Measurements from ENCODE around the gene SCD. TPM values are rescaled to one million over a fixed set of nuclear protein-coding genes. Genes with fewer than 3 reads are reported as not detected.

The SCD gene
- total and polyA plus RNA-seq, 5 donors: 12.2 to 116 (median 24.9) TPM

DNA sequence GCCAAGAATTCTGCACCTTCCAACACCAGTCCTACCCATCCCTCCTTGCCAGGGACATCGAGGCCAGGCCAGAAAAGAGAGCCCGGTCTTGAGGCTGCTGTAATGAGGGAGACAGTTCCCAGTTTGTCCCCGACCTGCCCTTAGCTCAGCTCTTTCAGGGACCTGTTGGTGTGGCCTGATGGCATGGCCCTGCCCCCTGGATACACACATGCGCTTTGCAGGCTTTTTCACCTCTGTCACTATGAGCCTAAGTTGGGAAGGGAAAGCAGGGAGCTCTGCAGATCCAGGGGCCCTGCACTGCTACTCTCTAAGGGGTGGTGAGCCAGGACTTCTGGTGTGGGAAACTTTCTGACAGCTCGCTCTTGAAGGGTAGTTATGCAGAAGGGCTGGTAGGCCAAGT lies 2.1 kb downstream of the SCD start:
- 76% methylated on average over 5 of the region's 5 CpGs for WGBS
- peak overlapping the region; percentile 7 for H3K4me3 ChIP-seq (ENCODE audit: low read length)
- peaks cover 9% of the 10 kb centered on the region for H3K4me1 ChIP-seq (ENCODE audit: control insufficient read depth, insufficient read depth, low read length)
- ATAC-seq (no peak), DNase-seq (no peak)
- H3K9me3 ChIP-seq (ENCODE audit: control insufficient read depth, low read length): no peaks in the 10 kb centered on the region
- intact Hi-C loops (cut with DNase I): loop anchor here in 2 of 4 donors (10.0 kb wide), 2 partner anchors 166 to 176 kb away; partner anchors contain the start of genes NDUFB8 (in 1 of the 2) and SEC31B (in 1 of the 2)
- no peak overlapping the region for H3K27ac ChIP-seq (ENCODE audit: low read length)
- no peaks in the 10 kb centered on the region for H3K27me3 ChIP-seq (ENCODE audit: control insufficient read depth, insufficient read depth)

DNA sequence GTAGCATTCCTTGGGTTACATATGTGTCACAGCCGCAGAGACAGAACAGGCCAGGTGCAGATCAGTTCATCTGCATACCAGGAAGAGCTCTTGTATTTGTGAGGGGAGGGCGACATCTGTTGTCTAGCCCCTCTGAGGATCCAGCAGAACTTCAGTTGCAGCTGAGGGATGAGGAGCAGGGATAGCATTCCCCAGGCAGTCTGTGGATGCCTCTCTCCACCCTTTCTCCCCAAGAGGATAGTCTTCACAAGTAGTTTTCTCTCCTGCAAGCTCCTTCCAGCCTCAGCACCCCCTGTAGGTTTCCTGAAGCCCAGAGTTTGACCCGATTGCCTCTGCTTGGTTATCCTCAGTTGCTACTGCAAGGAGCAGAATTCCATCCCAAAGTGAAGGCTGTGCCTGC lies 2.6 kb downstream of the SCD start:
- H3K4me3 ChIP-seq (ENCODE audit: low read length): no peak overlapping the region
- H3K27me3 ChIP-seq (ENCODE audit: control insufficient read depth, insufficient read depth): no peaks in the 10 kb centered on the region
- WGBS: 91% methylated on average over 3 of the region's 3 CpGs
- ATAC-seq: no peak
- peaks cover 9% of the 10 kb centered on the region for H3K4me1 ChIP-seq (ENCODE audit: control insufficient read depth, insufficient read depth, low read length)
- no peak for DNase-seq
- no peaks in the 10 kb centered on the region for H3K9me3 ChIP-seq (ENCODE audit: control insufficient read depth, low read length)
- intact Hi-C loops (cut with DNase I): loop anchor here in 2 of 4 donors (10.0 kb wide), 2 partner anchors 165 to 175 kb away; partner anchors contain the start of genes NDUFB8 (in 1 of the 2) and SEC31B (in 1 of the 2)
- H3K27ac ChIP-seq (ENCODE audit: low read length): no peak overlapping the region

DNA sequence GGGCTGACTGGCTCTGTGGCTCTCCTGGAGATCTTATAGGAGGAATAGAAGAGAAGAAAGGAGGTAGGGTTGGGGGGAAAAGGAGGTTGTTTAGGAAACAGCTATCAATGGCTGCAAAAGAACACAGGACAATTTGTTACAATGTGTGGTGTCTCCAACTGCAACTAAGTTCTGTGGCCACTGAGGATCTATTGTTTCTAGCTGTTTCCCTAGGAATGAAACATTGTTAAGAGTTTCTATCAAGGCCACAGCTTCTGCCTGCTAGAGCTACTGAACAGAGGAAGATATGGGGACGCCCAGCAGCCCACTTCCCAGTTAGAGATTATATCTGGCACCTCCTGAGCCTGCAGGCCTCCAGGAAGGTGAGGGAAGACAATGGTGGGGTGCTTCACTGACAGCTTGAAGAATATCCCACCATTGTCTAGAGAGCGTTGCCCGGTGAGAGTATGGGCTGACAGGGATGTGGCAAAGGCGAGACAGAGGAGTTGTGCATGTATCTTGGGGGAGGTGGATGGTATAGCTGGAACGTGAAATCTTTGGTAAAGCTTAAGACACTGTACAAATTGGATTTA lies 4.0 kb downstream of the SCD start:
- DNase-seq: no peak

DNA sequence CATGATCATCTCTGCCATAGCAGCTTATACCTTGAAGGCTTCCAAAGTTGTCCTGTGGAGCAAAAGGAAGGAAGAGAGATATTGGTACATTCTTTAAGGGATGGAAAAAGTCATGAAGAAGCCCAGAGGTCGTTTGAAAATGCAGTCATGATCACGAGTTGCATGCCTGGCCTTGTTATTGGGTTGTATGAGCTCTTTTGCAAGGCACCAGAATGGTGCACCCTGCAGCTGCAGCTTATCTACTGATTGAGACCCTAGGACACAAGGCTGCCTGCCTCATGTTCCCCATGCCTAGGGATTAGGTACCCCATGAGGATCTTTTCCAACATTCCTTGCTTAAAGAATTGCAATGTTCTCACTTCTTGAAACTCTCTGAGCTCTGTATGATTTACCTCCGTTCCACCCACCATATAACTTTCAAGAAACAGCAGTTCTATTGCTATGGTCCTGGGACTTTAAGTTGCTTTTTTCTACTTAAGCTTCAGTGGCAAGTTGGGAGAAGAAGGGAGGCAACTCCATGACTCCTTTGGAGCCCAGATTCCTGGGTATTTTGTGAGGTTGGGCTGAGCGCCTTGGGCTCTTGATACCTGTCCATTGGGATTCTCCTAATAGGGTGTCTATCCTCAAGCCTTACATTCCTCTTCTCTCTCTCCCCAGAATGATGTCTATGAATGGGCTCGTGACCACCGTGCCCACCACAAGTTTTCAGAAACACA lies 6.9 kb downstream of the SCD start:
- 91% methylated on average over 6 of the region's 6 CpGs for WGBS
- intact Hi-C loops (cut with DNase I): no loop called here

More for the DNA sequence above, 4.0 kb downstream of the SCD start:
- no peak for ATAC-seq
- no peak overlapping the region for H3K4me3 ChIP-seq (ENCODE audit: low read length)
- intact Hi-C loops (cut with DNase I): no loop called here
- H3K27ac ChIP-seq (ENCODE audit: low read length): no peak overlapping the region
- whole genome bisulfite sequencing: 78% methylated on average over 5 of the region's 5 CpGs
- H3K27me3 ChIP-seq (ENCODE audit: control insufficient read depth, insufficient read depth): no peaks in the 10 kb centered on the region
- H3K4me1 ChIP-seq (ENCODE audit: control insufficient read depth, insufficient read depth, low read length): peaks cover 7% of the 10 kb centered on the region
- no peaks in the 10 kb centered on the region for H3K9me3 ChIP-seq (ENCODE audit: control insufficient read depth, low read length)

DNA sequence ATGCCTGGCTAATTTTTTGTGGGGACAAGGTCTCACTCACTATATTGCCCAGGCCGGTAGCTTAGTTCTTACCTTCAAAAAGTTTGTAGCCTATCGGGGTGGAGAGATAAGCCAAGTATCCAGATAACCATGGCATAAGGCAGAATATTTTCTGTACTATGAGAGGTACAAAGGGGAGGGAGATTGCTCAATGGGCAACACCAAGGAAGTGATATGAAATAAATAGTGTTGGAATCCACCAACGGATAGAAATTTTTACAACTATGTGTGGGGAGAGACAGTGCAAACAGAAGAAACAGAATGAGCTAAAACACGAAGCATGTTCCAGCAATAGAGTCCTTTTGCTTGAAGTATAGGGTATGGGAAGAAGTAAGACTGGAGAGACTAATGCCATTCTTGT lies 8.1 kb downstream of the SCD start:
- intact Hi-C loops (cut with DNase I): no loop called here
- peaks cover 14% of the 10 kb centered on the region for H3K4me1 ChIP-seq (ENCODE audit: control insufficient read depth, insufficient read depth, low read length)
- ATAC-seq: no peak
- DNase-seq: no peak
- H3K27ac ChIP-seq (ENCODE audit: low read length): no peak overlapping the region
- H3K4me3 ChIP-seq (ENCODE audit: low read length): no peak overlapping the region
- no peaks in the 10 kb centered on the region for H3K9me3 ChIP-seq (ENCODE audit: control insufficient read depth, low read length)
- 77% methylated on average over 4 of the region's 4 CpGs for WGBS
- H3K27me3 ChIP-seq (ENCODE audit: control insufficient read depth, insufficient read depth): no peaks in the 10 kb centered on the region

More for the DNA sequence above, 6.9 kb downstream of the SCD start:
- H3K9me3 ChIP-seq (ENCODE audit: control insufficient read depth, low read length): no peaks in the 10 kb centered on the region
- no peak overlapping the region for H3K27ac ChIP-seq (ENCODE audit: low read length)
- H3K4me3 ChIP-seq (ENCODE audit: low read length): no peak overlapping the region
- DNase-seq (no peak), ATAC-seq (no peak)
- peaks cover 9% of the 10 kb centered on the region for H3K4me1 ChIP-seq (ENCODE audit: control insufficient read depth, insufficient read depth, low read length)
- H3K27me3 ChIP-seq (ENCODE audit: control insufficient read depth, insufficient read depth): no peaks in the 10 kb centered on the region

DNA sequence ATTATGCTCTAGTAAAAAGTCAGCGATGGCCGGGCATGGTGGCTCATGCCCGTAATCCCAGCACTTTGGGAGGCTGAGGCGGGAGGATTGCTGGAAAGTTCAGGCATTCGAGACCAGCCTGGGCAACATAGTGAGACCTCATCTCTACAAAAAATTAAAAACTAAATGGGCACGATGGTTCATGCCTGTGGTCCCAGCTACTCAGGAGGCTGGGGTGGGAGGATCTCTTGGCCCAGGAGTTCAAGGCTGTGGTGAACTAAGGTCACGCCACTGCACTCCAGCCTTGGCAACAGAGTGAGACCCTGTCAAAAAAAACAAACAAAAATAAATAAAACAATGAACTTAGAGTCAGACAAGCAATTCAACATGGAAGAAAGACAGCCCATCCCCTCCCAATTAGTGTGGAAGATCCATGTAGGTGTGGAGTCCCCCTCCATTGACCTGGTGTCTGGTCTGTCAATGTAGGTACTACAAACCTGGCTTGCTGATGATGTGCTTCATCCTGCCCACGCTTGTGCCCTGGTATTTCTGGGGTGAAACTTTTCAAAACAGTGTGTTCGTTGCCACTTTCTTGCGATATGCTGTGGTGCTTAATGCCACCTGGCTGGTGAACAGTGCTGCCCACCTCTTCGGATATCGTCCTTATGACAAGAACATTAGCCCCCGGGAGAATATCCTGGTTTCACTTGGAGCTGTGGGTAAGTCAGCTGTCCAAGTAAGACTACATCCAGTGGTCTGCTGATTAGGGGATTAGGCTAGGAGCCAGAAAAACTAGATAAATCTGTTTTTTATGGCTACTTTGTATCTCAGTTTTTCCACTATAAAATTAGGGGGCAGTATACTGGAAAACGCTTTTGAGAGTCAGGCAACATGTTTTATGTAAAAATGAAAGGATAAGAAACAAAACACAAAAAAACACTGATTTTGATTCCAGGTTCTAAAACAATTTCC lies 9.3 kb downstream of the SCD start:
- Histone ChIP-seq H3K27me3 (ENCODE audit: control insufficient read depth, insufficient read depth) (no peaks in the 10 kb centered on the region), H3K9me3 (ENCODE audit: control insufficient read depth, low read length) (no peaks in the 10 kb centered on the region), H3K27ac (ENCODE audit: low read length) (peak overlapping the region; percentile 8), H3K4me1 (ENCODE audit: control insufficient read depth, insufficient read depth, low read length) (peaks cover 15% of the 10 kb centered on the region), H3K4me3 (ENCODE audit: low read length) (no peak overlapping the region)
- DNase-seq (no peak), ATAC-seq (no peak)
- intact Hi-C loops (cut with DNase I): no loop called here
- 77% methylated on average over 14 of the region's 14 CpGs for WGBS

DNA sequence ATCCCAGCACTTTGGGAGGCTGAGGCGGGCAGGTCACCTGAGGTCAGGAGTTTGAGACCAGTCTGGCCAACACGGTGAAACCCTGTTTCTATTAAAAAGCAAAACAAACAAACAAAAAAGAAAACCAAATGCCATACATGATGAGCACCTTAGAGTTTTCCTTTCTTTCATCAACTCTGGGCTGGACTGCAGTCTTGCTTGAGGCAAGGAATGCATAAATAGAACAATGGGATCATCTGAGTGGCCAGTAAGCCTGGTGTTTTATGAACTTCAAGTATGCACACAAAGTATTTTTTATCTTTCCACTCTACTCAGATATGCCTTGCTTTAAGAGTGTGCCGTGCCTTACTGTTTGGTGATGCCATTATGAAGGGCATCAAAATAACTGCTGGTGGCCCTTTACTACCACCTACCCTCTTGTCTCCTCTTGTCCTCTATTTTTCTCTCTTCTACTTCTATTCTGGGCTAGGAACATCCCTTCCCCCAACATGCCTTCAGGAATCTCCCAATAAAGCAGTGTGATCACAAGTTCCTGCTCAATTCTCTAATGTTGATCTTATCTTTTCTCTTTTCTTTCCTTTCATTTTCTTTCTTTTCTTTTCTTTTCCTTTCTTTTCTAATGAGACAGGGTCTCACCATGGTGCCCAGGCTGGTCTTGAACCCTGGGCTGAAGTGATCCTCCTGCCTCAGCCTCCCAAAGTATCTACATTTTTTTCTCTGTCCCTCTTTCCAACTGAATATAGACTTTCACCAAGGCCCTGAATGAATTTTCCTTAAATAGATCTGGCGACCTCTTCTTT lies 10.2 kb downstream of the SCD start:
- DNase-seq: no peak
- H3K27me3 ChIP-seq (ENCODE audit: control insufficient read depth, insufficient read depth): no peaks in the 10 kb centered on the region
- peaks cover 15% of the 10 kb centered on the region for H3K4me1 ChIP-seq (ENCODE audit: control insufficient read depth, insufficient read depth, low read length)
- intact Hi-C loops (cut with DNase I): no loop called here
- H3K4me3 ChIP-seq (ENCODE audit: low read length): no peak overlapping the region
- H3K9me3 ChIP-seq (ENCODE audit: control insufficient read depth, low read length): no peaks in the 10 kb centered on the region
- no peak overlapping the region for H3K27ac ChIP-seq (ENCODE audit: low read length)
- 69% methylated on average over 4 of the region's 4 CpGs for WGBS
- no peak for ATAC-seq

DNA sequence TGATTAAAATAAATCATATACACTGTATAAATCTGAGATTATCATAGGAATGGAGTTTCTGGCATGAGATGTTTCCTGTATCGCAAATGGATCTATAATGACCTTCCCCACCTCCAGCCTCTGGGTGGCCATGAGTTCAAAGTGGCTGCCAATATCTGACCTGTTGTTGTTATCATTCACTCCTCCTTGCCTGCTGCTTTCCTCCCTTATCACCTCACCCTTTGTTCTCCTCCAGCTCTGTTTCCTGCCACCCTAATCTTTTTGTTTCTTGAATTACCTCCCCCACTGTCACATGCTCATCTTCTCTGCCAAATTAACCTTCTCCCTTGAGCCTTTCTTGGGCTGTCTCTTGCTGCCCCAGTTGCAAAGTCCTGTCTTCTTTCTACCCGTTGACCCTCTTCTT lies 12.0 kb downstream of the SCD start:
- DNase-seq: no peak
- ATAC-seq: peak; percentile 21 to 69
- Histone ChIP-seq H3K27ac (ENCODE audit: low read length) (peak overlapping the region; percentile 71), H3K27me3 (ENCODE audit: control insufficient read depth, insufficient read depth) (no peaks in the 10 kb centered on the region), H3K4me3 (ENCODE audit: low read length) (no peak overlapping the region), H3K4me1 (ENCODE audit: control insufficient read depth, insufficient read depth, low read length) (peaks cover 15% of the 10 kb centered on the region), H3K9me3 (ENCODE audit: control insufficient read depth, low read length) (no peaks in the 10 kb centered on the region)
- 39% methylated on average over 2 of the region's 2 CpGs for WGBS
- intact Hi-C loops (cut with DNase I): no loop called here

DNA sequence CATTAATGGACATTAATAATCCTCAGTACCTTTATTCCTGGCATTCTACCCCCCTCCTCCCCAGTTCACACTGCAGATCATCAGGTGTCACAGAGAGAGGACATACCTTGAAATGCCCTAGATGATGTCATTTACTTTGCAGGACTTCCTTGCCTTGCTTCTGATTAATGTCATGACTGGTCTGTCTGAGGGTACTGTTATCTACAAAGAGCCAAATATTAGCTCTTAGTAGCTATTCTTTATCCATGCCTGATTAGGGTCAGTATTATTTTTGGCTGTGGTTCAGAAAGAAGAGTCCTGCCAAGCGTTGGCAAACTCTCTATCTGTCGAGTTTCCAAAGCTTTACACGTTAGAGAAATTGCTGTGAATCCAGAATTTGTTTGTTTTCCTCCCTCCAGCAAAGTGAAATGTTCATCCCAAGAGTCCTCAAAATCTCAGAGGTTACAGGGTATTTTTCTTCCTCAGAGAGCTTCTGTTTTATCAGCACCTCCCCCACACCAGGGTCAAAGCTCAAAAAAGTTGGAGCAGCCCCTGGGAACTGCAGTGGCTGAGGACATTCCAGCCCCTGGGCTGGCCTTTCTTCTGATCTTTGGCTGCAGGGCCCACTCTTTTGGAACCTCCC lies 12.6 kb downstream of the SCD start:
- 10% methylated on average over 3 of the region's 3 CpGs for WGBS
- H3K27me3 ChIP-seq (ENCODE audit: control insufficient read depth, insufficient read depth): no peaks in the 10 kb centered on the region
- peak; percentile 28 to 71 for ATAC-seq

DNA sequence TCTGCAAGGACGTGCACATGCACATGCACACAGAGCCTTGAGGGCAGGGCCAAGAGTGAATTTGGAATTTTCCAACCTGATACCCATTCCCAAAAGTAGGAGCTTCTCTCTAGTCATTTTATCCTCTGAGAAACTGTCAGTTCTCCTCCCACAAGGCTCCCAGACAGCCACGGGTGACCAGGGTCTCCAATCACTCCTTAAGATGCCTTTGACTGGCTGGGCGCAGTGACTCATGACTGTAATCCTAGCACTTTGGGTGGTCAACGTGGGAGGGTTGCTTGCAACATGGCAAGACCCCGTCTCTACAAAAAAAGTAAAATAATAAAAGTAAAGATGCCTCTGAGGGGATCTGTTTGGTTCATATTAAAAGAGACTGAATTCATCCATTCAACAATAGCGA lies 13.2 kb downstream of the SCD start:
- Histone ChIP-seq H3K27ac (ENCODE audit: low read length) (peak overlapping the region; percentile 5), H3K27me3 (ENCODE audit: control insufficient read depth, insufficient read depth) (no peaks in the 10 kb centered on the region), H3K9me3 (ENCODE audit: control insufficient read depth, low read length) (no peaks in the 10 kb centered on the region), H3K4me1 (ENCODE audit: control insufficient read depth, insufficient read depth, low read length) (peaks cover 17% of the 10 kb centered on the region), H3K4me3 (ENCODE audit: low read length) (no peak overlapping the region)
- no peak for ATAC-seq
- DNase-seq: no peak
- intact Hi-C loops (cut with DNase I): no loop called here
- WGBS: 61% methylated on average over 6 of the region's 6 CpGs

More for the DNA sequence above, 12.6 kb downstream of the SCD start:
- Histone ChIP-seq H3K4me3 (ENCODE audit: low read length) (no peak overlapping the region), H3K9me3 (ENCODE audit: control insufficient read depth, low read length) (no peaks in the 10 kb centered on the region), H3K27ac (ENCODE audit: low read length) (peak overlapping the region; percentile 71), H3K4me1 (ENCODE audit: control insufficient read depth, insufficient read depth, low read length) (peaks cover 15% of the 10 kb centered on the region)
- DNase-seq: peak; percentile 28 to 76 (median 66)
- intact Hi-C loops (cut with DNase I): no loop called here

Data from right cardiac atrium (tissue), 5 donors.